LNCaP clone FGC (cell line): Measurements from ENCODE around the gene PCGF1.
"Not testable (repeated sequence)": the region's sequence is repeated elsewhere in the genome, so short reads cannot be mapped to it uniquely, and the experiment has no call there.

Experiments
- DNase-seq: peaks from one replicate; pipeline ENCODE4 v3.0.0-alpha.2; 2011; ENCODE audit warnings: low read depth
- H3K4me3 ChIP-seq: 2 replicates; pipeline ENCODE4 v1.5.1; 2011; ENCODE audit warnings: mild to moderate bottlenecking, low read depth, low read length, control low read depth
- CTCF ChIP-seq: IDR thresholded peaks from 2 replicates; pipeline ENCODE4 v1.5.1; 2012; ENCODE audit warnings: mild to moderate bottlenecking; ENCODE audit not compliant: control insufficient read depth, insufficient read depth; ENCODE audit errors: extremely low read depth

Gene PCGF1

GRCh38 chr2:74486141-74486540 lies 21.4 kb downstream of the PCGF1 start:
- TF ChIP-seq CTCF = no peak
- no peak overlapping the region for H3K4me3 ChIP-seq
- DNase-seq = no peak

GRCh38 chr2:74483675-74484164 lies 23.8 kb downstream of the PCGF1 start:
- H3K4me3 ChIP-seq = peak overlapping the region; percentile 78
- not testable (repeated sequence) for DNase-seq

GRCh38 chr2:74482801-74483674 lies 24.5 kb downstream of the PCGF1 start, which contains the start of the genes CCDC142 and TTC31:
TSS of gene CCDC142 (minus strand) at chr2:74482998. CDS start at chr2:74482837, 161 bp downstream.
TSS of gene TTC31 (plus strand) at chr2:74483081. CDS start at chr2:74483096, 15 bp downstream.
- peak; percentile 71 for TF ChIP-seq CTCF
- H3K4me3 ChIP-seq = peak within 1 kb of the TSS; percentile 78
- DNase-seq = peak; percentile 71

- peak overlapping the region; percentile 78 for H3K4me3 ChIP-seq
- no peak for DNase-seq
- TF ChIP-seq CTCF = no peak
Measured at GRCh38 chr2:74481961-74482800, 25.3 kb downstream of the PCGF1 start.

GRCh38 chr2:74481431-74481830 lies 26.1 kb downstream of the PCGF1 start:
- H3K4me3 ChIP-seq = peak overlapping the region; percentile 78
- no peak for DNase-seq
- TF ChIP-seq CTCF = no peak

GRCh38 chr2:74474899-74475298 lies 32.6 kb downstream of the PCGF1 start:
- no peak for TF ChIP-seq CTCF
- DNase-seq = no peak
- H3K4me3 ChIP-seq = no peak overlapping the region

- DNase-seq = no peak
- H3K4me3 ChIP-seq = no peak overlapping the region
- TF ChIP-seq CTCF = no peak
Measured at GRCh38 chr2:74474481-74474880, 33.0 kb downstream of the PCGF1 start.
